ENCODE measurements around the gene ISM2. TPM values are rescaled to one million over a fixed set of nuclear protein-coding genes. Genes with fewer than 3 reads are reported as not detected.

The ISM2 gene
- total and polyA plus RNA-seq, 2 of the 13 experiments (the other 11 are each of a cell fraction or from before 2014, with no cell fraction given) = 1.8 to 40.7 TPM

DNA sequence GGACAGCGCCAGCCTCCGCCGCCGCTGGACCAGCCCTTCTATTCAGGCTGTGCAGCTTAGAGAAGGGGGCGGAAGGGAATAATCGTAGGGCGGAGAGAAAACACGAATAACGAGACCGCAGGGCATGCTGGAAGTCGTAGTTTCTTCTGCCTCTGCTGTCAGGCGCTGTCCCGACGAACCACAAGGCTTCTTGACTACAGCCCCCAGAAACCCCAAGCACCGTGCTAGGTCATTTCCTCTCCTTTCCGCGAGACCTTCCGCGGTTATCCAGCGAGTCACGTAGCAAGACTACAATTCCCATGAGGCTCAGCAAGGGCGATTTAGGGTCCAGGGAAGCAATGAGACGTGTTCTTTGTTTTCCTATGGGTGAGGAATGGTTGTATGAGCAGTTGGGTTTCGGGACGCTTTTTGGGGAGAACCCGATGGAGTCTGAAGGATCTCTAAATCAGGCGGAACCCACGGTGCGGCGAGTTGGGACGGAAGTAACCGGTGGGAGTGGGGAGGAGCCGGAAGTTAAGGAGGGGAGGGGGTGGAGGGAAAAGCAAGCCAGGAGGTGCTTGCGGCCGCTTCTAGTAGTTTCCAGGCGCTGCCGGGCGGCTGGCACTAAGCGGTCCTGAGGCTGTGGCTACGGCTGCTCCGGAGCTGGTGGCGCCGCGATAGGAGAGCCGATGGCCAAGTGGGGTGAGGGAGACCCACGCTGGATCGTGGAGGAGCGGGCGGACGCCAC is 40.9 kb downstream of the ISM2 start, which contains the start of the genes AHSA1 and VIPAS39 (continued):
- TF ChIP-seq ZFP36L2 (CRISPR knock-in tag; IDR thresholded peaks at IDR 0.05) (0 out of 2 replicates have a peak, but pooled peaks have one; percentile 24), ATF7 (IDR thresholded peaks at IDR 0.05) (peak; percentile 1; the same call in 1 of the 2 replicates), ATF7 (CRISPR knock-in tag; IDR thresholded peaks at IDR 0.05) (no peak), PHF8 (CRISPR knock-in tag; IDR thresholded peaks at IDR 0.05) (peak; percentile 89), CAMTA2 (CRISPR knock-in tag; IDR thresholded peaks at IDR 0.05; ENCODE audit: borderline replicate concordance) (0 out of 2 replicates have a peak, but pooled peaks have one; percentile 80), SUZ12 (IDR thresholded peaks at IDR 0.05; ENCODE audit: low read depth, low read length) (peak; percentile 94), SIX4 (CRISPR knock-in tag; IDR thresholded peaks at IDR 0.05) (no peak; the same call in 1 of the 2 replicates), ZBTB44 (CRISPR knock-in tag; IDR thresholded peaks at IDR 0.05) (0 out of 2 replicates have a peak, but pooled peaks have one; percentile 65), ZNF816 (CRISPR knock-in tag; IDR thresholded peaks at IDR 0.05; ENCODE audit: borderline replicate concordance) (peak; percentile 15; the same call in 1 of the 2 replicates), ZNF800 (CRISPR knock-in tag; IDR thresholded peaks at IDR 0.05) (no peak), ZNF768 (CRISPR knock-in tag; IDR thresholded peaks at IDR 0.05) (peak; percentile 97), DMAP1 (CRISPR knock-in tag; IDR thresholded peaks at IDR 0.05) (peak; percentile 71; the same call in 1 of the 2 replicates), ZNF598 (CRISPR knock-in tag; IDR thresholded peaks at IDR 0.05; ENCODE audit: borderline replicate concordance) (no peak), ZNF20 (CRISPR knock-in tag; IDR thresholded peaks at IDR 0.05) (no peak), HOXA3 (CRISPR knock-in tag; IDR thresholded peaks at IDR 0.05) (peak; percentile 10; the same call in 1 of the 2 replicates), ZNF547 (CRISPR knock-in tag; IDR thresholded peaks at IDR 0.05) (peak; percentile 61), RFX1 (IDR thresholded peaks at IDR 0.05) (no peak), TFDP1 (CRISPR knock-in tag; IDR thresholded peaks at IDR 0.05; ENCODE audit: borderline replicate concordance) (peak; percentile 10; the same call in 1 of the 2 replicates)
- TF ChIP-seq, protein P1, sequence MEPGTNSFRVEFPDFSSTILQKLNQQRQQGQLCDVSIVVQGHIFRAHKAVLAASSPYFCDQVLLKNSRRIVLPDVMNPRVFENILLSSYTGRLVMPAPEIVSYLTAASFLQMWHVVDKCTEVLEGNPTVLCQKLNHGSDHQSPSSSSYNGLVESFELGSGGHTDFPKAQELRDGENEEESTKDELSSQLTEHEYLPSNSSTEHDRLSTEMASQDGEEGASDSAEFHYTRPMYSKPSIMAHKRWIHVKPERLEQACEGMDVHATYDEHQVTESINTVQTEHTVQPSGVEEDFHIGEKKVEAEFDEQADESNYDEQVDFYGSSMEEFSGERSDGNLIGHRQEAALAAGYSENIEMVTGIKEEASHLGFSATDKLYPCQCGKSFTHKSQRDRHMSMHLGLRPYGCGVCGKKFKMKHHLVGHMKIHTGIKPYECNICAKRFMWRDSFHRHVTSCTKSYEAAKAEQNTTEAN (CRISPR knock-in tag; conservative IDR thresholded peaks at IDR 0.05) = no peak
- TF ChIP-seq, protein P2, sequence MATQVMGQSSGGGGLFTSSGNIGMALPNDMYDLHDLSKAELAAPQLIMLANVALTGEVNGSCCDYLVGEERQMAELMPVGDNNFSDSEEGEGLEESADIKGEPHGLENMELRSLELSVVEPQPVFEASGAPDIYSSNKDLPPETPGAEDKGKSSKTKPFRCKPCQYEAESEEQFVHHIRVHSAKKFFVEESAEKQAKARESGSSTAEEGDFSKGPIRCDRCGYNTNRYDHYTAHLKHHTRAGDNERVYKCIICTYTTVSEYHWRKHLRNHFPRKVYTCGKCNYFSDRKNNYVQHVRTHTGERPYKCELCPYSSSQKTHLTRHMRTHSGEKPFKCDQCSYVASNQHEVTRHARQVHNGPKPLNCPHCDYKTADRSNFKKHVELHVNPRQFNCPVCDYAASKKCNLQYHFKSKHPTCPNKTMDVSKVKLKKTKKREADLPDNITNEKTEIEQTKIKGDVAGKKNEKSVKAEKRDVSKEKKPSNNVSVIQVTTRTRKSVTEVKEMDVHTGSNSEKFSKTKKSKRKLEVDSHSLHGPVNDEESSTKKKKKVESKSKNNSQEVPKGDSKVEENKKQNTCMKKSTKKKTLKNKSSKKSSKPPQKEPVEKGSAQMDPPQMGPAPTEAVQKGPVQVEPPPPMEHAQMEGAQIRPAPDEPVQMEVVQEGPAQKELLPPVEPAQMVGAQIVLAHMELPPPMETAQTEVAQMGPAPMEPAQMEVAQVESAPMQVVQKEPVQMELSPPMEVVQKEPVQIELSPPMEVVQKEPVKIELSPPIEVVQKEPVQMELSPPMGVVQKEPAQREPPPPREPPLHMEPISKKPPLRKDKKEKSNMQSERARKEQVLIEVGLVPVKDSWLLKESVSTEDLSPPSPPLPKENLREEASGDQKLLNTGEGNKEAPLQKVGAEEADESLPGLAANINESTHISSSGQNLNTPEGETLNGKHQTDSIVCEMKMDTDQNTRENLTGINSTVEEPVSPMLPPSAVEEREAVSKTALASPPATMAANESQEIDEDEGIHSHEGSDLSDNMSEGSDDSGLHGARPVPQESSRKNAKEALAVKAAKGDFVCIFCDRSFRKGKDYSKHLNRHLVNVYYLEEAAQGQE (IDR thresholded peaks at IDR 0.05; ENCODE audit: borderline replicate concordance in 1 of 2, low read depth in 1 of 2, low read length in 2 of 2) = peak in 1 of 2 experiments; percentile 39; a peak in 1 of 4 replicates

Measured in HepG2 (cell line).